H9 (cell line): ENCODE results near the gene KLF11. TPM values are rescaled to one million over a fixed set of nuclear protein-coding genes. Genes with fewer than 3 reads are reported as not detected.

Experiments
- DNase-seq: peaks from one replicate; pipeline ENCODE4 v3.0.0-alpha.2; 2017
- H2AFZ ChIP-seq: one replicate; pipeline ENCODE4 v1.6.1; 2013; ENCODE audit warnings: mild to moderate bottlenecking, low read length, control low read depth, moderate library complexity
- H2AK5ac ChIP-seq: 2 replicates; pipeline ENCODE4 v1.6.1; 2013; ENCODE audit warnings: low read length, control low read depth, mixed read lengths; ENCODE audit not compliant: insufficient read length
- H2BK120ac ChIP-seq: one replicate; pipeline ENCODE4 v1.6.1; 2013; ENCODE audit warnings: low read depth, mild to moderate bottlenecking, low read length, control low read depth, inconsistent platforms; ENCODE audit not compliant: poor library complexity, severe bottlenecking
- H2BK12ac ChIP-seq: 2 replicates; pipeline ENCODE4 v1.6.1; 2013; ENCODE audit warnings: low read length, control low read depth, mixed read lengths, low read depth; ENCODE audit not compliant: insufficient read length
- H2BK15ac ChIP-seq: 2 replicates; pipeline ENCODE4 v1.6.1; 2013; ENCODE audit warnings: low read depth, low read length, control low read depth
- H2BK20ac ChIP-seq: one replicate; pipeline ENCODE4 v1.6.1; 2013; ENCODE audit warnings: low read depth, mild to moderate bottlenecking, low read length, control low read depth, inconsistent platforms; ENCODE audit not compliant: poor library complexity, severe bottlenecking
- H2BK5ac ChIP-seq: 2 replicates; pipeline ENCODE4 v1.6.1; 2013; ENCODE audit warnings: low read length, control low read depth, mixed read lengths; ENCODE audit not compliant: insufficient read length
- H3K14ac ChIP-seq: 2 replicates; pipeline ENCODE4 v1.6.1; 2013; ENCODE audit warnings: low read length, control low read depth; ENCODE audit not compliant: insufficient read depth
- H3K18ac ChIP-seq: 2 replicates; pipeline ENCODE4 v1.6.1; 2013; ENCODE audit warnings: low read depth, mild to moderate bottlenecking, mixed read lengths, low read length, control low read depth; ENCODE audit not compliant: insufficient read length
- H3K23ac ChIP-seq: 2 replicates; pipeline ENCODE4 v1.6.1; 2013; ENCODE audit warnings: low read length, control low read depth, mixed read lengths, low read depth; ENCODE audit not compliant: insufficient read length
- H3K23me2 ChIP-seq: 2 replicates; pipeline ENCODE4 v1.6.1; 2013; ENCODE audit warnings: low read depth, mild to moderate bottlenecking, mixed read lengths, low read length, control low read depth; ENCODE audit not compliant: insufficient read length, poor library complexity, severe bottlenecking
- H3K27ac ChIP-seq: 2 replicates; pipeline ENCODE4 v1.5.1; 2013; ENCODE audit warnings: low read length, control low read depth, mixed read lengths, low read depth; ENCODE audit not compliant: insufficient read length
- H3K27me3 ChIP-seq: 2 replicates; pipeline ENCODE4 v1.6.1; 2013; ENCODE audit warnings: low read length, control low read depth, inconsistent platforms; ENCODE audit not compliant: insufficient read depth
- H3K4ac ChIP-seq: 2 replicates; pipeline ENCODE4 v1.6.1; 2013; ENCODE audit warnings: low read depth, mild to moderate bottlenecking, control low read depth, inconsistent platforms, low read length, moderate library complexity
- H3K4me1 ChIP-seq: 2 replicates; pipeline ENCODE4 v1.6.1; 2013; ENCODE audit warnings: low read length, control low read depth, inconsistent platforms; ENCODE audit not compliant: insufficient read depth
- H3K4me2 ChIP-seq: 2 replicates; pipeline ENCODE4 v1.6.1; 2013; ENCODE audit warnings: low read length, control low read depth, mixed read lengths; ENCODE audit not compliant: insufficient read length, insufficient read depth
- H3K56ac ChIP-seq: 2 replicates; pipeline ENCODE4 v1.6.1; 2013; ENCODE audit warnings: low read depth, mild to moderate bottlenecking, mixed read lengths, low read length, control low read depth; ENCODE audit not compliant: insufficient read length
- H3K79me1 ChIP-seq: 2 replicates; pipeline ENCODE4 v1.6.1; 2013; ENCODE audit warnings: low read depth, mild to moderate bottlenecking, moderate library complexity, low read length, control low read depth, inconsistent platforms; ENCODE audit not compliant: insufficient read depth, poor library complexity, severe bottlenecking
- H3K79me2 ChIP-seq: 2 replicates; pipeline ENCODE4 v1.6.1; 2013; ENCODE audit warnings: low read length, control low read depth, inconsistent platforms; ENCODE audit not compliant: insufficient read depth
- H3K9ac ChIP-seq: 2 replicates; pipeline ENCODE4 v1.6.1; 2013; ENCODE audit warnings: low read length, control low read depth, mixed read lengths; ENCODE audit not compliant: insufficient read length; ENCODE audit errors: extremely low read depth
- H3K9me3 ChIP-seq: one replicate; pipeline ENCODE4 v1.6.1; 2013; ENCODE audit warnings: low read depth, low read length, inconsistent platforms; ENCODE audit not compliant: control insufficient read depth
- H3T11ph ChIP-seq: one replicate; pipeline ENCODE4 v1.6.1; 2013; ENCODE audit warnings: mild to moderate bottlenecking, low read length, control low read depth, inconsistent platforms
- H4K20me1 ChIP-seq: one replicate; pipeline ENCODE4 v1.6.1; 2013; ENCODE audit not compliant: control insufficient read depth, insufficient read length, insufficient read depth
- H4K5ac ChIP-seq: 2 replicates; pipeline ENCODE4 v1.6.1; 2013; ENCODE audit warnings: low read depth, mild to moderate bottlenecking, mixed read lengths, low read length, control low read depth; ENCODE audit not compliant: insufficient read length
- H4K8ac ChIP-seq: replicated peaks from 2 replicates; pipeline ENCODE4 v1.6.1; 2013; ENCODE audit warnings: low read length, control low read depth, mixed read lengths, low read depth; ENCODE audit not compliant: insufficient read length
- H4K91ac ChIP-seq: 2 replicates; pipeline ENCODE4 v1.6.1; 2013; ENCODE audit warnings: low read depth, mild to moderate bottlenecking, moderate library complexity, mixed read lengths, low read length, control low read depth; ENCODE audit not compliant: insufficient read length
- H3K27ac Mint-ChIP-seq, 3 experiments: 2 replicates in 2 of 3; 3 replicates in 1 of 3; pipeline ENCODE4 v1.8.0; 2020 to 2021; ENCODE audit warnings: mixed read lengths in 3 of 3, mild to moderate bottlenecking in 1 of 3, moderate library complexity in 1 of 3
- H3K27me3 Mint-ChIP-seq: 2 replicates; pipeline ENCODE4 v1.8.0; 2021; ENCODE audit warnings: low read depth, mild to moderate bottlenecking, moderate library complexity, mixed read lengths
- H3K36me3 Mint-ChIP-seq, 3 experiments: 2 replicates in 2 of 3; 3 replicates in 1 of 3; pipeline ENCODE4 v1.8.0; 2020 to 2021; ENCODE audit warnings: low read depth in 3 of 3, mixed read lengths in 3 of 3; ENCODE audit not compliant: insufficient read depth in 1 of 3
- H3K4me1 Mint-ChIP-seq, 2 experiments: 2 replicates each; pipeline ENCODE4 v1.8.0; 2020; ENCODE audit warnings: mixed read lengths in 2 of 2
- H3K4me3 Mint-ChIP-seq, 2 experiments: 2 replicates in 1 of 2; 3 replicates in 1 of 2; pipeline ENCODE4 v1.8.0; 2020 to 2021; ENCODE audit warnings: mild to moderate bottlenecking in 2 of 2, mixed read lengths in 2 of 2, moderate library complexity in 1 of 2
- H3K9me3 Mint-ChIP-seq, 2 experiments: 2 replicates in 1 of 2; 3 replicates in 1 of 2; pipeline ENCODE4 v1.8.0; 2020; ENCODE audit warnings: mild to moderate bottlenecking in 2 of 2, mixed read lengths in 2 of 2, moderate library complexity in 1 of 2
- CTCF ChIP-seq: fragments of 200-600 bp; sonication (generic); conservative IDR thresholded peaks from 3 replicates; pipeline ENCODE4 v1.8.0; 2021; ENCODE audit warnings: antibody characterized with exemption, mild to moderate bottlenecking
- WGBS: extraction: QIAGEN DNeasy Blood & Tissue Kit; methylation state at CpG from one replicate; pipeline ENCODE4 v1.1.7; 2013; ENCODE audit warnings: missing lambda C conversion rate, low lambda C conversion rate, mixed read lengths; ENCODE audit not compliant: insufficient read length; ENCODE audit errors: extremely low coverage; 5-methylcytosine and 5-hydroxymethylcytosine counted together
- total RNA-seq: library from RNA; stranded (reverse); gene quantifications from 2 replicates; pipeline ENCODE4 v1.2.1, GENCODE V29; 2021

KLF11 gene
- total RNA-seq, 1 experiment from 2014 or later: 15.5 TPM

GRCh38 chr2:10032746-10033105, 10.6 kb upstream of the KLF11 start:
- Histone ChIP-seq H2BK120ac (no peak overlapping the region), H3K79me1 (no peaks in the 10 kb centered on the region), H4K8ac (no peak overlapping the region), H3T11ph (no peak overlapping the region), H2BK12ac (no peak overlapping the region), H3K9ac (no peak overlapping the region), H3K23ac (no peak overlapping the region), H2AFZ (no peak overlapping the region), H3K27me3 (no peaks in the 10 kb centered on the region), H2BK15ac (no peak overlapping the region), H2BK5ac (no peak overlapping the region), H2AK5ac (no peak overlapping the region), H3K9me3 (no peaks in the 10 kb centered on the region), H2BK20ac (no peak overlapping the region), H4K20me1 (no peaks in the 10 kb centered on the region), H3K4ac (no peak overlapping the region), H4K5ac (no peak overlapping the region), H3K4me2 (no peak overlapping the region), H3K56ac (no peak overlapping the region), H3K79me2 (no peaks in the 10 kb centered on the region), H3K23me2 (no peaks in the 10 kb centered on the region), H3K18ac (no peak overlapping the region), H3K4me1 (peaks cover 4% of the 10 kb centered on the region; the same call in 1 of the 2 replicates), H3K14ac (no peak overlapping the region), H4K91ac (no peak overlapping the region), H3K27ac (no peak overlapping the region)
- no peak for DNase-seq
- TF ChIP-seq CTCF: no peak
- Mint-ChIP-seq H3K4me3 (no peak overlapping the region), H3K4me1 (peaks cover 12 to 32% of the 10 kb centered on the region in 2 experiments), H3K9me3 (no peaks in the 10 kb centered on the region), H3K27ac (peak overlapping the region in 1 of 3 experiments; percentile 89; a peak in 1 of 7 replicates), H3K27me3 (peaks cover 2% of the 10 kb centered on the region; the same call in 1 of the 2 replicates), H3K36me3 (no peaks in the 10 kb centered on the region; a peak in 1 of 7 replicates)
- no CpG with 5 or more reads among the region's 7 CpGs for WGBS
